ENCODE measurements around the gene NR2E1. TPM values are rescaled to one million over a fixed set of nuclear protein-coding genes. Genes with fewer than 3 reads are reported as not detected.

The NR2E1 gene
- total and polyA plus RNA-seq, 2 of the 13 experiments (the other 11 are each of a cell fraction or from before 2014, with no cell fraction given): not detected

GRCh38 chr6:108117427-108118358 is 48.1 kb upstream of the NR2E1 start (continued):
- TF ChIP-seq NR2F6 (IDR thresholded peaks at IDR 0.05) (no peak), NR2F6 (CRISPR knock-in tag; IDR thresholded peaks at IDR 0.05) (no peak), ZNF205 (CRISPR knock-in tag; IDR thresholded peaks at IDR 0.05) (no peak), NCOR1 (IDR thresholded peaks at IDR 0.05; ENCODE audit: borderline replicate concordance, low read length) (no peak), NR1H2 (CRISPR knock-in tag; IDR thresholded peaks at IDR 0.05; ENCODE audit: borderline replicate concordance, low read depth) (no peak), FOSL2 (CRISPR knock-in tag; IDR thresholded peaks at IDR 0.05) (no peak), ZNF577 (CRISPR knock-in tag; IDR thresholded peaks at IDR 0.05; ENCODE audit: borderline replicate concordance, low read depth) (no peak), ZSCAN31 (CRISPR knock-in tag; IDR thresholded peaks at IDR 0.05; ENCODE audit: low read depth) (no peak), RXRB (CRISPR knock-in tag; IDR thresholded peaks at IDR 0.05; ENCODE audit: borderline replicate concordance) (no peak), ZBTB1 (CRISPR knock-in tag; IDR thresholded peaks at IDR 0.05; ENCODE audit: borderline replicate concordance) (no peak), ATF2 (CRISPR knock-in tag; IDR thresholded peaks at IDR 0.05) (no peak), JDP2 (CRISPR knock-in tag; IDR thresholded peaks at IDR 0.05; ENCODE audit: borderline replicate concordance) (no peak), ZFP91 (CRISPR knock-in tag; IDR thresholded peaks at IDR 0.05; ENCODE audit: borderline replicate concordance) (peak; percentile 31; the same call in 1 of the 2 replicates), ZMYM3 (CRISPR knock-in tag; IDR thresholded peaks at IDR 0.05) (no peak), GZF1 (CRISPR knock-in tag; IDR thresholded peaks at IDR 0.05) (no peak), ZNF512 (CRISPR knock-in tag; IDR thresholded peaks at IDR 0.05) (no peak), NFKBIZ (CRISPR knock-in tag; IDR thresholded peaks at IDR 0.05) (no peak), MBD4 (IDR thresholded peaks at IDR 0.05; ENCODE audit: borderline replicate concordance, low read length) (no peak), TCF7 (IDR thresholded peaks at IDR 0.05; ENCODE audit: low read depth) (no peak)
- TF ChIP-seq, protein P1, sequence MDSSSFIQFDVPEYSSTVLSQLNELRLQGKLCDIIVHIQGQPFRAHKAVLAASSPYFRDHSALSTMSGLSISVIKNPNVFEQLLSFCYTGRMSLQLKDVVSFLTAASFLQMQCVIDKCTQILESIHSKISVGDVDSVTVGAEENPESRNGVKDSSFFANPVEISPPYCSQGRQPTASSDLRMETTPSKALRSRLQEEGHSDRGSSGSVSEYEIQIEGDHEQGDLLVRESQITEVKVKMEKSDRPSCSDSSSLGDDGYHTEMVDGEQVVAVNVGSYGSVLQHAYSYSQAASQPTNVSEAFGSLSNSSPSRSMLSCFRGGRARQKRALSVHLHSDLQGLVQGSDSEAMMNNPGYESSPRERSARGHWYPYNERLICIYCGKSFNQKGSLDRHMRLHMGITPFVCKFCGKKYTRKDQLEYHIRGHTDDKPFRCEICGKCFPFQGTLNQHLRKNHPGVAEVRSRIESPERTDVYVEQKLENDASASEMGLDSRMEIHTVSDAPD (CRISPR knock-in tag; IDR thresholded peaks at IDR 0.05): no peak
- TF ChIP-seq, protein P2, sequence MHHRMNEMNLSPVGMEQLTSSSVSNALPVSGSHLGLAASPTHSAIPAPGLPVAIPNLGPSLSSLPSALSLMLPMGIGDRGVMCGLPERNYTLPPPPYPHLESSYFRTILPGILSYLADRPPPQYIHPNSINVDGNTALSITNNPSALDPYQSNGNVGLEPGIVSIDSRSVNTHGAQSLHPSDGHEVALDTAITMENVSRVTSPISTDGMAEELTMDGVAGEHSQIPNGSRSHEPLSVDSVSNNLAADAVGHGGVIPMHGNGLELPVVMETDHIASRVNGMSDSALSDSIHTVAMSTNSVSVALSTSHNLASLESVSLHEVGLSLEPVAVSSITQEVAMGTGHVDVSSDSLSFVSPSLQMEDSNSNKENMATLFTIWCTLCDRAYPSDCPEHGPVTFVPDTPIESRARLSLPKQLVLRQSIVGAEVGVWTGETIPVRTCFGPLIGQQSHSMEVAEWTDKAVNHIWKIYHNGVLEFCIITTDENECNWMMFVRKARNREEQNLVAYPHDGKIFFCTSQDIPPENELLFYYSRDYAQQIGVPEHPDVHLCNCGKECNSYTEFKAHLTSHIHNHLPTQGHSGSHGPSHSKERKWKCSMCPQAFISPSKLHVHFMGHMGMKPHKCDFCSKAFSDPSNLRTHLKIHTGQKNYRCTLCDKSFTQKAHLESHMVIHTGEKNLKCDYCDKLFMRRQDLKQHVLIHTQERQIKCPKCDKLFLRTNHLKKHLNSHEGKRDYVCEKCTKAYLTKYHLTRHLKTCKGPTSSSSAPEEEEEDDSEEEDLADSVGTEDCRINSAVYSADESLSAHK (CRISPR knock-in tag; IDR thresholded peaks at IDR 0.05; ENCODE audit: borderline replicate concordance): no peak
